ENCODE measurements around the gene KCNJ16.

GRCh38 chr17:70105641-70106040 lies 30.6 kb downstream of the KCNJ16 start:
- no peak for TF ChIP-seq CTCF (conservative IDR thresholded peaks at IDR 0.05; ENCODE audit: low read length)
- TF ChIP-seq EZH2phosphoT487 (IDR thresholded peaks at IDR 0.05; ENCODE audit: borderline replicate concordance) = no peak

Measured in Loucy (cell line).